Naive thymus-derived CD4-positive, alpha-beta T cell (primary cell): ENCODE results near the gene KCNG1. TPM values are rescaled to one million over a fixed set of nuclear protein-coding genes. Genes with fewer than 3 reads are reported as not detected.
"Not testable (repeated sequence)": the region's sequence is repeated elsewhere in the genome, so short reads cannot be mapped to it uniquely, and the experiment has no call there.

Experiments used
- ATAC-seq: fragments of 150-1000 bp; cut with Tn5 transposase; 2 replicates; pipeline ENCODE4 v1.10.0; 2021; ENCODE audit warnings: mild to moderate bottlenecking, moderate library complexity
- CTCF ChIA-PET: fragments of 350-600 bp; sonication (Branson Sonifier 250); formaldehyde crosslinking; loops from one replicate; lab custom pipeline; 2021; ENCODE audit warnings: antibody characterized with exemption; lab: Charles Lee
- POLR2A ChIA-PET: fragments of 350-600 bp; sonication (Branson Sonifier 250); formaldehyde crosslinking; loops from one replicate; lab custom pipeline; 2021; ENCODE audit warnings: antibody characterized with exemption, inconsistent platforms; lab: Charles Lee
- DNase-seq, 9 donors: peaks; one replicate each; pipeline versions ENCODE4 v3.0.0 to v3.0.0-alpha.2; 2020 to 2022; ENCODE audit warnings: mixed read lengths in 1 of 9
- H3K27ac ChIP-seq: one replicate; pipeline ENCODE4 v1.7.0; 2013; ENCODE audit warnings: mild to moderate bottlenecking, low read depth, low read length, moderate library complexity
- H3K27me3 ChIP-seq, 2 donors: one replicate each; pipeline ENCODE4 v1.7.0; 2013; ENCODE audit warnings: low read length in 2 of 2, mild to moderate bottlenecking in 2 of 2, moderate library complexity in 2 of 2; ENCODE audit not compliant: control insufficient read depth in 2 of 2, insufficient read depth in 2 of 2
- H3K36me3 ChIP-seq, 3 experiments: 1 replicate in 2 of 3; 2 replicates in 1 of 3; pipeline ENCODE4 v1.7.0; 2013; ENCODE audit warnings: low read length in 3 of 3, mild to moderate bottlenecking in 3 of 3, moderate library complexity in 1 of 3; ENCODE audit not compliant: insufficient read depth in 3 of 3, control insufficient read depth in 2 of 3
- H3K4me1 ChIP-seq, 2 donors: one replicate each; pipeline ENCODE4 v1.7.0; 2013; ENCODE audit warnings: low read length in 2 of 2, mild to moderate bottlenecking in 2 of 2, moderate library complexity in 1 of 2; ENCODE audit not compliant: control insufficient read depth in 2 of 2, insufficient read depth in 2 of 2
- H3K4me3 ChIP-seq: 2 replicates; pipeline ENCODE4 v1.7.0; 2013; ENCODE audit warnings: mild to moderate bottlenecking, low read length
- H3K9me3 ChIP-seq, 3 experiments: 1 replicate in 2 of 3; 2 replicates in 1 of 3; pipeline ENCODE4 v1.7.0; 2013; ENCODE audit warnings: low read length in 3 of 3; ENCODE audit not compliant: control insufficient read depth in 2 of 3
- H3K27ac Mint-ChIP-seq, 9 donors: one replicate each; pipeline ENCODE4 v1.8.0; 2020 to 2022; ENCODE audit warnings: mixed read lengths in 9 of 9, mild to moderate bottlenecking in 8 of 9, moderate library complexity in 5 of 9, inconsistent platforms in 2 of 9
- H3K27me3 Mint-ChIP-seq, 5 donors: one replicate each; pipeline ENCODE4 v1.8.0; 2021 to 2022; ENCODE audit warnings: mixed read lengths in 5 of 5, mild to moderate bottlenecking in 1 of 5
- H3K36me3 Mint-ChIP-seq, 5 donors: one replicate each; pipeline ENCODE4 v1.8.0; 2020 to 2022; ENCODE audit warnings: mixed read lengths in 5 of 5, mild to moderate bottlenecking in 3 of 5, inconsistent platforms in 1 of 5
- H3K4me1 Mint-ChIP-seq, 7 donors: one replicate each; pipeline ENCODE4 v1.8.0; 2020 to 2022; ENCODE audit warnings: mixed read lengths in 7 of 7, mild to moderate bottlenecking in 3 of 7, inconsistent platforms in 1 of 7
- H3K4me3 Mint-ChIP-seq, 10 donors: one replicate each; pipeline ENCODE4 v1.8.0; 2020 to 2022; ENCODE audit warnings: mild to moderate bottlenecking in 10 of 10, mixed read lengths in 10 of 10, moderate library complexity in 6 of 10, inconsistent platforms in 2 of 10
- H3K9me3 Mint-ChIP-seq, 11 donors: one replicate each; pipeline ENCODE4 v1.8.0; 2020 to 2022; ENCODE audit warnings: mixed read lengths in 11 of 11, mild to moderate bottlenecking in 4 of 11, inconsistent platforms in 1 of 11, moderate library complexity in 1 of 11
- intact Hi-C, 2 donors: fragments of 100-400 bp; cut with micrococcal nuclease; formaldehyde crosslinking; loops; one replicate each; pipeline ENCODE4 v1.15.1; 2023
- polyA plus RNA-seq, 2 donors: library from polyadenylated mRNA; unstranded; fragments of 300-500 nt; fragmentation: Illumina TruSeq; gene quantifications; one replicate each; pipeline ENCODE4 v1.2.3, GENCODE V29; 2021
- total RNA-seq, 6 experiments: library from RNA in 5 of 6; stranded (reverse) in 5 of 6; gene quantifications; 1 replicate in 5 of 6; 2 replicates in 1 of 6; pipeline ENCODE4 v1.2.3 and lab custom pipeline; 2021 to 2026

KCNG1 gene
- total and polyA plus RNA-seq, 7 experiments from 2014 or later, result 0.17 to 0.73 TPM; not detected in 5

DNA sequence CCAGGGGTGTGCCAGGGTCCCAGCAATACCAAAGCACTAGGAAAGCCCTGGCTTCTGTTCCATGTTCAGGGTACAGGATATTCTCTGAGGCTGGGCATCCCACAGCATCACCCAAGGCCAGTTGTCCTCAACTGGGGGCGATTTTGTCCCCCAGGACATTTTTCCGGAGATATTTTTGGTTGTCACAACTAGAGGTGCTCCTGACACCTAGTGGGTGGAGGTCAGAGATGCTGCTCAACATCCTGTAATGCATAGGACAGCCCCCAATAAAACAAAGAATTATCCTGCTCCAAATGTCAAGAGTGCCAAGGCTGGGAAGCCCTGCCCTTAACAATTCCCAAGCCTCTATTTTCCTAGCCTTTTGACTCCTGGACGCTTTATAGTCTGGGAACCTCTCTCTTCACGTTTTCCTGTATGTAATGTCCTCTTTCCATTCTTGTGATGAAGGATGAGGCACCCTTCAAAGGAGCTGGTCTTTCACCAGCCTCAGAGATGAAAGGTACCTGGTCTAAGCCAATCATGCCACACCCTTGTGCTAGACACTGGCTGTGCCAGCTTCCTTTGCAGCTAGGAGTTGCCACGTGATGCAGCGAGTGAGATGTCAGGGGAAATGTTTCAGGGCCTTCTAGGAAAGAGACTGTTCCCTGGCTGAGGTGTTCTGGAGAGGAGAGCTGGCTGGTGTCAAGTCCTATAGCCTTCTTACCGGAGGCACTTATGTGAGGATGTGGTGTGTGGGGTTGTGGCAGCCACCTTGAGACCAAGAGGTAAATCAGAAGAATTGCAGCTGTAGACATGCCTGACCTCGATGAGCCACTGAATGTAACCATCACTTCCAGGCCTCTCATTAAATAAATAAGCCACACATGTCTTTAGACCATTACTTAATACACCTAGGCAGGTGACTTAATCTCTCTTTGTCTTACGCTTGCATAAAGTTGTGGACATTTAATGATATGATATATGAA is 23.4 kb upstream of the KCNG1 start:
- Mint-ChIP-seq H3K27me3 (peaks cover 17 to 33% (median 26%) of the 10 kb centered on the region in 5 donors), H3K4me1 (no peaks in the 10 kb centered on the region), H3K4me3 (no peak overlapping the region), H3K27ac (no peak overlapping the region), H3K36me3 (no peaks in the 10 kb centered on the region), H3K9me3 (peaks cover 0 to 6% (median 1%) of the 10 kb centered on the region in 11 donors)
- no peak for DNase-seq
- POLR2A ChIA-PET, result no interaction called here
- H3K9me3 ChIP-seq, result no peaks in the 10 kb centered on the region
- H3K36me3 ChIP-seq, result no peaks in the 10 kb centered on the region
- H3K27ac ChIP-seq, result no peak overlapping the region
- CTCF ChIA-PET, result no interaction called here
- no peak for ATAC-seq
- H3K4me1 ChIP-seq, result no peaks in the 10 kb centered on the region
- H3K27me3 ChIP-seq, result no peaks in the 10 kb centered on the region
- H3K4me3 ChIP-seq, result no peak overlapping the region
- intact Hi-C loops, result no loop called here

DNA sequence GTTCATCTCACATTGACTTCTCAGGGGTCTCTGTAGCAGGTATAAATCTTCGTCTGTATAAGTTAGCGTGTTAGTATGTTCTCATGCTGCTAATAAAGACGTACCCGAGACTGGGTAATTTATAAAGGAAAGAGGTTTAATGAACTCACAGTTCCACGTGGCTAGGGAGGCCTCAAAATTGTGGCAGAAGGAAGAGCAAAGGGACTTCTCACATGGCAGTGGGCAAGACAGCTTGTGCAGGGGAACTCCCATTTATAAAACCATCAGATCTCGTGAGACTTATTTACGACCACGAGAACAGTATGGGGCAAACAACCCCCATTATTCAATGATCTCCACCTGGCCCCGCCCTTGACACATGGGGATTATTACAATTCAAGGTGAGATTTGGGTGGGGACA is 22.6 kb upstream of the KCNG1 start:
- H3K27ac Mint-ChIP-seq, H3K36me3 Mint-ChIP-seq, intact Hi-C loops, H3K4me3 Mint-ChIP-seq, DNase-seq, H3K4me3 ChIP-seq, H3K9me3 ChIP-seq, H3K27ac ChIP-seq, H3K36me3 ChIP-seq, H3K27me3 ChIP-seq, ATAC-seq, H3K4me1 Mint-ChIP-seq, H3K9me3 Mint-ChIP-seq, H3K4me1 ChIP-seq, POLR2A ChIA-PET, CTCF ChIA-PET: not testable (repeated sequence)
- H3K27me3 Mint-ChIP-seq, result peaks cover 11 to 27% (median 19%) of the 10 kb centered on the region in 5 donors

DNA sequence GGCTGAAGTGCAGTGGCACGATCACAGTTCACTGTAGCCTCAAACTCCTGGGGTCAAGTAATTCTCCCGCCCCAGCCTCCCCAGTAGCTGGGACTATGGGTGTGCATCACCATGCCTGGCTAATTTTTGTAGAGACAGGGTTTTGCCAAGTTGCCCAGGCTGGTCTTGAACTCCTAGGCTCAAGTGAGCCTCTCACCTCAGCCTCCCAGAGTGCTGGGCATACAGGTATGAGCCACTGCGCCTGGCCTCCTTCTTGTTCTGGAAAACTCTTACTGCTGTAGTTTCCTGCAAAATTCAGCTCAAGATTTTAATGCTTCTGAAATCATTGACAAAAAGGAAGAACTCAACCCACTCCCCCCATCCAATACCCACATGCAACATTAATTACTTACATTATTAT is 21.9 kb upstream of the KCNG1 start:
- DNase-seq (no peak), ATAC-seq (no peak)
- no peak overlapping the region for H3K4me3 ChIP-seq
- H3K4me1 Mint-ChIP-seq, result no peaks in the 10 kb centered on the region
- intact Hi-C loops, result no loop called here
- peaks cover 5 to 20% (median 12%) of the 10 kb centered on the region in 5 donors for H3K27me3 Mint-ChIP-seq
- ChIA-PET CTCF (no interaction called here), POLR2A (no interaction called here)
- H3K27me3 ChIP-seq, result no peaks in the 10 kb centered on the region
- H3K9me3 ChIP-seq, result no peaks in the 10 kb centered on the region
- no peak overlapping the region for H3K4me3 Mint-ChIP-seq
- no peaks in the 10 kb centered on the region for H3K4me1 ChIP-seq
- H3K36me3 ChIP-seq, result no peaks in the 10 kb centered on the region
- no peak overlapping the region for H3K27ac ChIP-seq
- peaks cover 0 to 6% (median 0%) of the 10 kb centered on the region in 11 donors for H3K9me3 Mint-ChIP-seq
- H3K36me3 Mint-ChIP-seq, result no peaks in the 10 kb centered on the region
- H3K27ac Mint-ChIP-seq, result no peak overlapping the region

DNA sequence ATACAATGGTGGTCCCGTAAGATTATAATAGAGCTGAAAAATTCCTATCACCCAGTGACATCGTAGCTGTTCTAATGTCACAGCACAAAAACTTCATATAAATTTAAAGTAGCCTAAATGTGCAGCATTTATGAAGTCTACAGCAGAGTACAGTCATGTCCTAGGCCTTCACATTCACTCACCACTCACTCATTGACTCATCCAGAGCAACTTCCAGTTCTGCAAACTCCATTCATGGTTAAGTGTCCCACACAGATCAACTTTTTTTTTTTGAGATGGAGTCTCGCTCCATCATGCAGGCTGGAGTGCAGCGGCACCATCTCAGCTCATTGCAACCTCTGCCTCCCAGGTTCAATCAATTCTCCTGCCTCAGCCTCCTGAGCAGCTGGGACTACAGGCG is 20.9 kb upstream of the KCNG1 start:
- Histone ChIP-seq H3K9me3 (no peaks in the 10 kb centered on the region), H3K4me3 (no peak overlapping the region), H3K4me1 (no peaks in the 10 kb centered on the region), H3K27me3 (no peaks in the 10 kb centered on the region), H3K36me3 (no peaks in the 10 kb centered on the region), H3K27ac (no peak overlapping the region)
- DNase-seq (no peak), ATAC-seq (no peak)
- ChIA-PET CTCF (no interaction called here), POLR2A (no interaction called here)
- Mint-ChIP-seq H3K9me3 (peaks cover 0 to 5% (median 0%) of the 10 kb centered on the region in 11 donors), H3K27ac (no peak overlapping the region), H3K27me3 (peaks cover 0 to 13% (median 9%) of the 10 kb centered on the region in 5 donors), H3K4me3 (no peak overlapping the region), H3K36me3 (no peaks in the 10 kb centered on the region), H3K4me1 (no peaks in the 10 kb centered on the region)
- intact Hi-C loops, result no loop called here

DNA sequence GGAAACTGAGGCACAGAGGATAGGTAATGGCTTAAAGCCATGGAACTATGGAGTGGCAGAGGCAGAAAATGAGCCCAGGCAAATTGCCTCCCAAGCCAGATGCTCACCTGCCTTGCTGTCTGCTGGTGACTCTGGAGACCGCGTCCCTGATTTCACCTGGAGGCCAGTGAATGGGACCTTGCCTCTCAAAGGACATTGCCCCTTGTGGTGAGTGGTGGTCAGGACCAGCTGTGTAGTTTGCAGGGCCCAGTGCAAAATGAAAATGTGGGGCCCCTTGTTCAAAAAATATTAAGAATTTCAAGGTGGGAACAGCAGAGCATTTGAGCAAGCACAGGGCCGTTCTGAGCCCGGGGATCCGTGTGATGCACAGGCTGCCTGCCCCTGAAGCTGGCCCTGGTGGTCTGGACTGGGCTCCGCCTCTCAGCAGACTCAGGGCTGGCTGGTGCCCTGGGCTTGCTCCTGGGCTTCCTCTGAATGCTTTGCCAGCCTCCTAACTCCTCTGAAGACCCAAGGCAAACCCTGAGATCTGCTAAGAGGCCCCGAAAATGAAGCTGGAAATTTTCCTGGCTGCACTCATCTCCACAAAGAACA is 19.8 kb upstream of the KCNG1 start:
- H3K27me3 Mint-ChIP-seq, result peaks cover 0 to 13% (median 10%) of the 10 kb centered on the region in 5 donors
- Histone ChIP-seq H3K4me3 (no peak overlapping the region), H3K27me3 (no peaks in the 10 kb centered on the region), H3K27ac (no peak overlapping the region), H3K9me3 (no peaks in the 10 kb centered on the region), H3K4me1 (no peaks in the 10 kb centered on the region), H3K36me3 (no peaks in the 10 kb centered on the region)
- H3K4me3 Mint-ChIP-seq, result no peak overlapping the region
- intact Hi-C loops, result no loop called here
- H3K27ac Mint-ChIP-seq, result no peak overlapping the region
- ATAC-seq, result no peak
- no peak for DNase-seq
- ChIA-PET CTCF (no interaction called here), POLR2A (no interaction called here)
- no peaks in the 10 kb centered on the region for H3K4me1 Mint-ChIP-seq
- H3K36me3 Mint-ChIP-seq, result no peaks in the 10 kb centered on the region
- H3K9me3 Mint-ChIP-seq, result peaks cover 0 to 5% (median 0%) of the 10 kb centered on the region in 11 donors

DNA sequence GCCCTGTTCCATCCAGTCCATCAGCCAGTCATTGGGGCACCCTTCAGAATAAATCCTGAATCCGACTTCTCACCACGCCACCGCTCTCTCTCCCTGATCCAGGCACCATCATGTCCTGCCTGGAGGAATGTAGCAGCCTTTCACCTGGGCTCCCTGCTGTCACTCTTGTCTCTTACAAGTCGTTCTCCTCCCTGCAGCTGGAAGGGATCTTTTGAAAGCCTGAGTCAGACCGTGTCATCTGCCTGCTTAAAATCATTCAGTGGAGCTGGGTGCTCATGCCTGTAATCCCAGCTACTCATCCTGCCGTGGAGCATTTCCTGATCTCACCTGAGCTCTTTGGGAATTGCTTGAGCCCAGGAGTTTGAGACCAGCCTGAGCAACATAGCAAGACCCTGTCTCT is 19.2 kb upstream of the KCNG1 start:
- Histone ChIP-seq H3K27me3 (no peaks in the 10 kb centered on the region), H3K27ac (no peak overlapping the region), H3K36me3 (no peaks in the 10 kb centered on the region), H3K4me3 (no peak overlapping the region), H3K4me1 (no peaks in the 10 kb centered on the region), H3K9me3 (no peaks in the 10 kb centered on the region)
- Mint-ChIP-seq H3K9me3 (peaks cover 0 to 5% (median 0%) of the 10 kb centered on the region in 11 donors), H3K4me3 (no peak overlapping the region), H3K27me3 (peaks cover 0 to 9% (median 8%) of the 10 kb centered on the region in 5 donors), H3K36me3 (no peaks in the 10 kb centered on the region), H3K4me1 (no peaks in the 10 kb centered on the region), H3K27ac (no peak overlapping the region)
- POLR2A ChIA-PET, result no interaction called here
- no peak for DNase-seq
- no peak for ATAC-seq
- intact Hi-C loops, result no loop called here
- CTCF ChIA-PET, result no interaction called here
